SK-N-MC (cell line): ENCODE results near the gene ENG.

Experiments
- EZH2 ChIP-seq: fragments of 200-600 bp; sonication (generic); IDR thresholded peaks from one replicate; pipeline ENCODE4 v1.6.1; 2017; ENCODE audit warnings: antibody characterized with exemption
- FOXP2 ChIP-seq: optimal IDR thresholded peaks from 2 replicates; pipeline ENCODE3; 2011; ENCODE audit warnings: mild to moderate bottlenecking, moderate library complexity; ENCODE audit not compliant: insufficient read depth; ENCODE audit errors: extremely low read length, control extremely low read depth
- POLR2AphosphoS5 ChIP-seq: IDR thresholded peaks from 2 replicates; pipeline ENCODE4 v1.6.1; 2012; ENCODE audit warnings: mild to moderate bottlenecking, low read depth, low read length, borderline replicate concordance

- TF ChIP-seq FOXP2 (no peak), EZH2 (no peak), POLR2AphosphoS5 (no peak)
Measured at GRCh38 chr9:127878652-127879390, 24.4 kb upstream of the ENG start.
